GM12892 (cell line): ENCODE results near the gene NOTCH2.
"Not testable (repeated sequence)": the region's sequence is repeated elsewhere in the genome, so short reads cannot be mapped to it uniquely, and the experiment has no call there.

Experiments
- POLR2AphosphoS5 ChIP-seq: IDR thresholded peaks from 2 replicates; pipeline ENCODE4 v1.6.1; 2011; ENCODE audit warnings: low read depth, low read length, control low read depth
- TAF1 ChIP-seq: IDR thresholded peaks from 2 replicates; pipeline ENCODE4 v1.6.1; 2011; ENCODE audit warnings: low read depth, mild to moderate bottlenecking, control low read depth, low read length, borderline replicate concordance

GRCh38 chr1:120041771-120042170, 27.7 kb downstream of the NOTCH2 start:
- TF ChIP-seq POLR2AphosphoS5, TAF1: not testable (repeated sequence)
